Calu3 (cell line): ENCODE data around the gene PCLO. TPM values are rescaled to one million over a fixed set of nuclear protein-coding genes. Genes with fewer than 3 reads are reported as not detected.

ENCODE experiments used
- BruUV-seq: library from RNA; stranded (reverse); fragments of 400-500 nt; replicated peaks from 2 replicates; lab custom pipeline; 2021; lab: Mats Ljungman, UMichigan
- CTCF ChIA-PET: fragments of 300-600 bp; sonication (Branson Sonifier 250); formaldehyde crosslinking; loops from one replicate; lab custom pipeline; 2022; ENCODE audit warnings: antibody characterized with exemption; lab: Charles Lee
- DNase-seq: peaks from one replicate; pipeline ENCODE4 v3.0.0; 2022
- H3K27ac Mint-ChIP-seq: one replicate; pipeline ENCODE4 v1.8.0; 2022; ENCODE audit warnings: mixed read lengths; ENCODE audit not compliant: unreplicated experiment
- H3K27me3 Mint-ChIP-seq: one replicate; pipeline ENCODE4 v1.8.0; 2022; ENCODE audit warnings: mixed read lengths; ENCODE audit not compliant: unreplicated experiment
- H3K36me3 Mint-ChIP-seq: one replicate; pipeline ENCODE4 v1.8.0; 2022; ENCODE audit warnings: mild to moderate bottlenecking, moderate library complexity, mixed read lengths; ENCODE audit not compliant: insufficient read depth, unreplicated experiment
- H3K4me1 Mint-ChIP-seq: one replicate; pipeline ENCODE4 v1.8.0; 2022; ENCODE audit warnings: mild to moderate bottlenecking, low read depth, mixed read lengths; ENCODE audit not compliant: unreplicated experiment
- H3K4me3 Mint-ChIP-seq: one replicate; pipeline ENCODE4 v1.8.0; 2022; ENCODE audit warnings: mild to moderate bottlenecking, low read depth, moderate library complexity, mixed read lengths; ENCODE audit not compliant: unreplicated experiment
- H3K9me3 Mint-ChIP-seq: one replicate; pipeline ENCODE4 v1.8.0; 2022; ENCODE audit warnings: low read depth, mixed read lengths; ENCODE audit not compliant: unreplicated experiment
- CTCF ChIP-seq: fragments of 200-600 bp; IDR thresholded peaks from one replicate; pipeline ENCODE4 v1.8.0; 2022; ENCODE audit warnings: antibody characterized with exemption; ENCODE audit not compliant: unreplicated experiment
- intact Hi-C: fragments of 100-400 bp; cut with micrococcal nuclease; formaldehyde crosslinking; loops from one replicate; pipeline ENCODE4 v1.10.0; 2022; ENCODE audit not compliant: unreplicated experiment
- total RNA-seq: library from RNA; stranded (reverse); gene quantifications from 2 replicates; pipeline ENCODE4 v1.2.3, GENCODE V29; 2022

PCLO gene
- total RNA-seq, 1 experiment from 2014 or later: 9.1 TPM

- no peak for TF ChIP-seq CTCF
- H3K4me3 Mint-ChIP-seq: no peak overlapping the region
- H3K27me3 Mint-ChIP-seq: no peaks in the 10 kb centered on the region
- intact Hi-C loops: no loop called here
- BruUV-seq: no TSS peak
- no peaks in the 10 kb centered on the region for H3K4me1 Mint-ChIP-seq
- DNase-seq: no peak
- H3K36me3 Mint-ChIP-seq: no peaks in the 10 kb centered on the region
- H3K27ac Mint-ChIP-seq: no peak overlapping the region
- H3K9me3 Mint-ChIP-seq: peaks cover 5% of the 10 kb centered on the region
- CTCF ChIA-PET: no interaction called here
These were observed 11.0 kb upstream of the PCLO start for GRCh38 chr7:83173664-83174063.

GRCh38 chr7:83166781-83167180, 4.1 kb upstream of the PCLO start:
- intact Hi-C loops: loop anchor here (10.0 kb wide), 1 partner anchor 352 kb away; no protein-coding TSS in a partner anchor
- Mint-ChIP-seq H3K27me3 (no peaks in the 10 kb centered on the region), H3K9me3 (no peaks in the 10 kb centered on the region), H3K36me3 (peaks cover 14% of the 10 kb centered on the region), H3K4me3 (no peak overlapping the region), H3K4me1 (no peaks in the 10 kb centered on the region), H3K27ac (no peak overlapping the region)
- no peak for TF ChIP-seq CTCF
- BruUV-seq: no TSS peak
- CTCF ChIA-PET: no interaction called here
- DNase-seq: no peak

GRCh38 chr7:83161899-83162401, 734 bp downstream of the PCLO start:
- H3K27ac Mint-ChIP-seq: no peak overlapping the region
- no peaks in the 10 kb centered on the region for H3K4me1 Mint-ChIP-seq
- H3K27me3 Mint-ChIP-seq: no peaks in the 10 kb centered on the region
- intact Hi-C loops: loop anchor here (10.0 kb wide), 1 partner anchor 347 kb away; no protein-coding TSS in a partner anchor
- H3K4me3 Mint-ChIP-seq: peak overlapping the region; percentile 85
- DNase-seq: no peak
- no TSS peak for BruUV-seq
- CTCF ChIA-PET: no interaction called here
- no peak for TF ChIP-seq CTCF
- no peaks in the 10 kb centered on the region for H3K9me3 Mint-ChIP-seq
- H3K36me3 Mint-ChIP-seq: peaks cover 16% of the 10 kb centered on the region

GRCh38 chr7:83161186-83161585, 1.5 kb downstream of the PCLO start:
- TSS peak; percentile 45 for BruUV-seq
- Mint-ChIP-seq H3K9me3 (no peaks in the 10 kb centered on the region), H3K4me1 (no peaks in the 10 kb centered on the region), H3K4me3 (peak overlapping the region; percentile 85), H3K27me3 (no peaks in the 10 kb centered on the region), H3K36me3 (peaks cover 16% of the 10 kb centered on the region), H3K27ac (no peak overlapping the region)
- intact Hi-C loops: loop anchor here (10.0 kb wide), 1 partner anchor 346 kb away; no protein-coding TSS in a partner anchor
- no peak for DNase-seq
- TF ChIP-seq CTCF: no peak
- CTCF ChIA-PET: no interaction called here
